ENCODE results near the gene NPM1. TPM values are rescaled to one million over a fixed set of nuclear protein-coding genes. Genes with fewer than 3 reads are reported as not detected.

Gene NPM1
- total RNA-seq, 1 experiment from 2014 or later, result 3,122 TPM

- DNase-seq, result peak; percentile 62
- Histone ChIP-seq H3K23ac (ENCODE audit: insufficient read length, low read depth, low read length) (no peak overlapping the region), H4K8ac (replicated peaks; ENCODE audit: insufficient read length, low read depth, low read length) (no peak overlapping the region), H3K18ac (ENCODE audit: insufficient read length, low read depth, low read length) (no peak overlapping the region), H3K27me3 (ENCODE audit: insufficient read depth, low read length) (peaks cover 13% of the 10 kb centered on the region; the same call in 1 of the 2 replicates), H2BK5ac (ENCODE audit: insufficient read length, low read length) (no peak overlapping the region), H2BK15ac (ENCODE audit: low read depth, low read length) (no peak overlapping the region), H3K9me3 (ENCODE audit: control insufficient read depth, low read depth, low read length) (no peaks in the 10 kb centered on the region), H2AFZ (ENCODE audit: low read length) (no peak overlapping the region), H4K20me1 (ENCODE audit: control insufficient read depth, insufficient read depth, insufficient read length) (peaks cover 2% of the 10 kb centered on the region), H3T11ph (ENCODE audit: low read length) (no peak overlapping the region), H3K9ac (ENCODE audit: extremely low read depth, insufficient read length, low read length) (no peak overlapping the region), H3K23me2 (ENCODE audit: insufficient read length, low read depth, low read length, poor library complexity, severe bottlenecking) (peaks cover 8% of the 10 kb centered on the region), H2BK120ac (ENCODE audit: low read depth, low read length, poor library complexity, severe bottlenecking) (no peak overlapping the region), H2BK12ac (ENCODE audit: insufficient read length, low read depth, low read length) (no peak overlapping the region), H3K4me1 (ENCODE audit: insufficient read depth, low read length) (no peaks in the 10 kb centered on the region; the same call in 1 of the 2 replicates), H3K4me2 (ENCODE audit: insufficient read depth, insufficient read length, low read length) (no peak overlapping the region), H2AK5ac (ENCODE audit: insufficient read length, low read length) (no peak overlapping the region), H3K79me2 (ENCODE audit: insufficient read depth, low read length) (no peaks in the 10 kb centered on the region), H2BK20ac (ENCODE audit: low read depth, low read length, poor library complexity, severe bottlenecking) (no peak overlapping the region), H3K79me1 (ENCODE audit: insufficient read depth, low read depth, low read length, poor library complexity, severe bottlenecking) (no peaks in the 10 kb centered on the region), H4K91ac (ENCODE audit: insufficient read length, low read depth, low read length) (no peak overlapping the region), H3K56ac (ENCODE audit: insufficient read length, low read depth, low read length) (no peak overlapping the region), H4K5ac (ENCODE audit: insufficient read length, low read depth, low read length) (no peak overlapping the region), H3K4ac (ENCODE audit: low read depth, low read length) (no peak overlapping the region), H3K14ac (ENCODE audit: insufficient read depth, low read length) (no peak overlapping the region), H3K27ac (ENCODE audit: insufficient read length, low read depth, low read length) (no peak overlapping the region)
- no CpG with 5 or more reads among the region's 5 CpGs for WGBS (ENCODE audit: extremely low coverage, insufficient read length, low lambda C conversion rate)
- Mint-ChIP-seq H3K27me3 (ENCODE audit: low read depth) (peaks cover 39% of the 10 kb centered on the region), H3K4me1 (peaks cover 17 to 40% of the 10 kb centered on the region in 2 experiments), H3K36me3 (ENCODE audit: insufficient read depth in 1 of 3, low read depth in 3 of 3) (no peaks in the 10 kb centered on the region), H3K9me3 (no peaks in the 10 kb centered on the region; a peak in 1 of 5 replicates), H3K4me3 (no peak overlapping the region), H3K27ac (no peak overlapping the region)
- TF ChIP-seq CTCF (conservative IDR thresholded peaks at IDR 0.05), result no peak
Observed at GRCh38 chr5:171424726-171425125, 37.1 kb downstream of the NPM1 start.
